B cell (primary cell): Measurements from ENCODE around the gene PDCD4. TPM values are rescaled to one million over a fixed set of nuclear protein-coding genes. Genes with fewer than 3 reads are reported as not detected.

Experiments used
- ATAC-seq: fragments of 200-7000 bp; cut with Tn5 transposase; one replicate; pipeline ENCODE4 v1.10.0; 2021; ENCODE audit warnings: low read depth, mild to moderate bottlenecking, moderate number of reproducible peaks, moderate library complexity
- CTCF ChIA-PET: fragments of 350-600 bp; sonication (Branson Sonifier 250); formaldehyde crosslinking; loops from one replicate; lab custom pipeline; 2021; ENCODE audit warnings: antibody characterized with exemption, inconsistent platforms; lab: Charles Lee
- POLR2A ChIA-PET: fragments of 350-600 bp; sonication (Branson Sonifier 250); formaldehyde crosslinking; loops from one replicate; lab custom pipeline; 2021; ENCODE audit warnings: antibody characterized with exemption; lab: Charles Lee
- DNase-seq: peaks from one replicate; pipeline ENCODE4 v3.0.0; 2013
- H2AFZ ChIP-seq: 2 replicates; pipeline ENCODE4 v1.6.1; 2012; ENCODE audit warnings: mild to moderate bottlenecking, low read depth, low read length; ENCODE audit not compliant: insufficient read depth, poor library complexity, severe bottlenecking
- H3K27ac ChIP-seq, 2 donors: 1 replicate in 1 of 2; 2 replicates in 1 of 2; pipeline ENCODE4 v1.5.1; 2012 to 2013; ENCODE audit warnings: low read length in 2 of 2, mild to moderate bottlenecking in 2 of 2, moderate library complexity in 1 of 2
- H3K27me3 ChIP-seq, 4 experiments: fragments of 200-600 bp in 1 of 4; sonication (generic) in 1 of 4; replicated peaks in 1 of 4; 1 replicate in 2 of 4; 2 replicates in 2 of 4; pipeline versions ENCODE4 v1.6.1 to v1.7.0; 2013 to 2016; ENCODE audit warnings: low read length in 3 of 4, mild to moderate bottlenecking in 2 of 4, mixed read lengths in 1 of 4, moderate library complexity in 1 of 4; ENCODE audit not compliant: insufficient read depth in 4 of 4, control insufficient read depth in 3 of 4; ENCODE audit errors: control extremely low read depth in 1 of 4
- H3K36me3 ChIP-seq, 2 experiments: replicated peaks in 1 of 2; 1 replicate in 1 of 2; 2 replicates in 1 of 2; pipeline versions ENCODE4 v1.6.1 to v1.7.1; 2013; ENCODE audit warnings: low read length in 1 of 2; ENCODE audit not compliant: insufficient read depth in 2 of 2, control insufficient read depth in 1 of 2; ENCODE audit errors: control extremely low read depth in 1 of 2, extremely low read depth in 1 of 2
- H3K4me1 ChIP-seq, 2 donors: fragments of 200-600 bp in 1 of 2; sonication (generic) in 1 of 2; 1 replicate in 1 of 2; 2 replicates in 1 of 2; pipeline versions ENCODE4 v1.5.1 to v1.6.1; 2013 to 2017; ENCODE audit warnings: low read length in 2 of 2; ENCODE audit not compliant: control insufficient read depth in 2 of 2, insufficient read depth in 2 of 2
- H3K4me2 ChIP-seq: replicated peaks from 2 replicates; pipeline ENCODE3; 2012; ENCODE audit warnings: mild to moderate bottlenecking, low read depth, low read length; ENCODE audit not compliant: poor library complexity, severe bottlenecking
- H3K4me3 ChIP-seq, 5 experiments: fragments of 200-600 bp in 1 of 5; sonication (generic) in 1 of 5; 1 replicate in 3 of 5; 2 replicates in 2 of 5; pipeline versions ENCODE4 v1.5.1 to v1.7.0; 2011 to 2016; ENCODE audit warnings: low read length in 4 of 5, mild to moderate bottlenecking in 4 of 5, low read depth in 2 of 5, control low read depth in 1 of 5, moderate library complexity in 1 of 5; ENCODE audit not compliant: insufficient read depth in 1 of 5; ENCODE audit errors: control extremely low read depth in 1 of 5, extremely low read depth in 1 of 5
- H3K79me2 ChIP-seq: fragments of 200-600 bp; sonication (generic); one replicate; pipeline ENCODE4 v1.6.0; 2016; ENCODE audit warnings: low read length; ENCODE audit not compliant: control insufficient read depth, insufficient read depth
- H3K9ac ChIP-seq: fragments of 200-600 bp; sonication (generic); 2 replicates; pipeline ENCODE4 v1.6.1; 2017; ENCODE audit warnings: mild to moderate bottlenecking, low read length, moderate library complexity
- H3K9me3 ChIP-seq, 3 donors: one replicate each; pipeline versions ENCODE4 v1.6.1 to v1.7.1; 2013; ENCODE audit warnings: low read length in 2 of 3; ENCODE audit not compliant: control insufficient read depth in 2 of 3, insufficient read depth in 1 of 3; ENCODE audit errors: control extremely low read depth in 1 of 3
- H4K20me1 ChIP-seq: 2 replicates; pipeline ENCODE4 v1.6.0; 2012; ENCODE audit warnings: mild to moderate bottlenecking, low read length; ENCODE audit not compliant: insufficient read depth, control insufficient read depth, poor library complexity, severe bottlenecking
- H3K27ac Mint-ChIP-seq: one replicate; pipeline ENCODE4 v1.8.0; 2021; ENCODE audit warnings: mixed read lengths
- H3K27me3 Mint-ChIP-seq: one replicate; pipeline ENCODE4 v1.8.0; 2021; ENCODE audit warnings: mixed read lengths
- H3K4me1 Mint-ChIP-seq: one replicate; pipeline ENCODE4 v1.8.0; 2021; ENCODE audit warnings: mixed read lengths
- H3K4me3 Mint-ChIP-seq: one replicate; pipeline ENCODE4 v1.8.0; 2021; ENCODE audit warnings: mixed read lengths
- H3K9me3 Mint-ChIP-seq: one replicate; pipeline ENCODE4 v1.8.0; 2022; ENCODE audit warnings: mixed read lengths; ENCODE audit not compliant: insufficient read depth
- EZH2 ChIP-seq: IDR thresholded peaks from 2 replicates; pipeline ENCODE4 v1.6.1; 2012; ENCODE audit warnings: borderline replicate concordance, low read depth, mild to moderate bottlenecking, moderate library complexity, low read length; ENCODE audit not compliant: insufficient read depth, poor library complexity, severe bottlenecking
- whole genome bisulfite sequencing: methylation state at CpG from one replicate; pipeline ENCODE4 v1.1.5; 2013; ENCODE audit warnings: missing lambda C conversion rate; ENCODE audit not compliant: insufficient coverage; 5-methylcytosine and 5-hydroxymethylcytosine counted together
- intact Hi-C: fragments of 100-400 bp; cut with micrococcal nuclease; formaldehyde crosslinking; loops from one replicate; pipeline ENCODE4 v1.10.0; 2022
- polyA plus RNA-seq: library from polyadenylated mRNA; depleted of rRNA; stranded (reverse); fragments of >200 nt; gene quantifications from 2 replicates; pipeline ENCODE4 v1.2.3, GENCODE V29; 2012
- total RNA-seq, 2 donors: library from RNA; stranded (reverse); fragments of 120-200 nt in 1 of 2; gene quantifications; 1 replicate in 1 of 2; 2 replicates in 1 of 2; pipeline versions ENCODE4 v1.2.3 to v1.2.4, GENCODE V29; 2013 to 2022
- TF ChIP-seq, protein P1 (sequence below): fragments of 200-600 bp; IDR thresholded peaks from one replicate; pipeline ENCODE4 v1.8.0; 2022; ENCODE audit warnings: antibody characterized with exemption, mild to moderate bottlenecking

The PDCD4 gene
- total and polyA plus RNA-seq, 2 donors (not counting 1 experiment from before 2014, with no cell fraction given): 33.9 to 169 TPM

DNA sequence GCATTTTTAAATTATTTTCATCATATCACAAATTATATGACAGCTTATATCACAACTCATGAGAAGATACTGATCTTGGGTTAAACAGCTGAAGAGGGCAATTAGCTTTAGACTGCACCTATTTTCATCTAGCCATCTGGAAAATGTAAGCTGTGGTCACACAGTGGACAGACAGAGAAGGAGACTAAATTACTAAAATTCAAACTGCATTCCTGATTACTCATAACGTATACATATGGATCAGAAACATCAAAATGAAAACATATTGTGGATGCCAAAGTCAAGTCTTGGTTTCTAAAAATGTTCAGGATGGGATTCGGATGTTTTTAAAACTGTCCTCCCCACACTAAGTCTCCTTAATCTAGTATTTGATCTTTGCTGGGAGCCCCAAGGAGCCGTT is 40.6 kb downstream of the PDCD4 start:
- Histone ChIP-seq H3K27ac (no peak overlapping the region), H3K36me3 (peaks cover 4 to 13% of the 10 kb centered on the region in 2 experiments), H3K79me2 (peaks cover 13% of the 10 kb centered on the region), H2AFZ (no peak overlapping the region), H3K4me1 (peaks cover 0 to 10% of the 10 kb centered on the region in 2 donors), H3K9ac (no peak overlapping the region), H3K4me3 (no peak overlapping the region), H3K9me3 (no peaks in the 10 kb centered on the region), H3K4me2 (no peak overlapping the region), H4K20me1 (no peaks in the 10 kb centered on the region), H3K27me3 (no peaks in the 10 kb centered on the region)
- no peak overlapping the region for H3K27ac Mint-ChIP-seq
- ATAC-seq: no peak
- WGBS: 100% methylated on average over 1 of the region's 3 CpGs
- TF ChIP-seq EZH2: no peak
- TF ChIP-seq, protein P1, sequence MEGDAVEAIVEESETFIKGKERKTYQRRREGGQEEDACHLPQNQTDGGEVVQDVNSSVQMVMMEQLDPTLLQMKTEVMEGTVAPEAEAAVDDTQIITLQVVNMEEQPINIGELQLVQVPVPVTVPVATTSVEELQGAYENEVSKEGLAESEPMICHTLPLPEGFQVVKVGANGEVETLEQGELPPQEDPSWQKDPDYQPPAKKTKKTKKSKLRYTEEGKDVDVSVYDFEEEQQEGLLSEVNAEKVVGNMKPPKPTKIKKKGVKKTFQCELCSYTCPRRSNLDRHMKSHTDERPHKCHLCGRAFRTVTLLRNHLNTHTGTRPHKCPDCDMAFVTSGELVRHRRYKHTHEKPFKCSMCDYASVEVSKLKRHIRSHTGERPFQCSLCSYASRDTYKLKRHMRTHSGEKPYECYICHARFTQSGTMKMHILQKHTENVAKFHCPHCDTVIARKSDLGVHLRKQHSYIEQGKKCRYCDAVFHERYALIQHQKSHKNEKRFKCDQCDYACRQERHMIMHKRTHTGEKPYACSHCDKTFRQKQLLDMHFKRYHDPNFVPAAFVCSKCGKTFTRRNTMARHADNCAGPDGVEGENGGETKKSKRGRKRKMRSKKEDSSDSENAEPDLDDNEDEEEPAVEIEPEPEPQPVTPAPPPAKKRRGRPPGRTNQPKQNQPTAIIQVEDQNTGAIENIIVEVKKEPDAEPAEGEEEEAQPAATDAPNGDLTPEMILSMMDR: no peak
- ChIA-PET CTCF (interaction anchor here (0.8 to 2.7 kb wide), 4 partner anchors 16 to 109 kb away, joined by 3 to 15 read pairs (median 8); no protein-coding TSS in a partner anchor), POLR2A (interaction anchor here (0.7 kb wide), 1 partner anchor 69 kb away, joined by 9 read pairs; no protein-coding TSS in a partner anchor)
- H3K4me3 Mint-ChIP-seq: no peak overlapping the region
- no peaks in the 10 kb centered on the region for H3K9me3 Mint-ChIP-seq
- peaks cover 15% of the 10 kb centered on the region for H3K4me1 Mint-ChIP-seq
- H3K27me3 Mint-ChIP-seq: no peaks in the 10 kb centered on the region
- intact Hi-C loops: no loop called here
- DNase-seq: no peak

DNA sequence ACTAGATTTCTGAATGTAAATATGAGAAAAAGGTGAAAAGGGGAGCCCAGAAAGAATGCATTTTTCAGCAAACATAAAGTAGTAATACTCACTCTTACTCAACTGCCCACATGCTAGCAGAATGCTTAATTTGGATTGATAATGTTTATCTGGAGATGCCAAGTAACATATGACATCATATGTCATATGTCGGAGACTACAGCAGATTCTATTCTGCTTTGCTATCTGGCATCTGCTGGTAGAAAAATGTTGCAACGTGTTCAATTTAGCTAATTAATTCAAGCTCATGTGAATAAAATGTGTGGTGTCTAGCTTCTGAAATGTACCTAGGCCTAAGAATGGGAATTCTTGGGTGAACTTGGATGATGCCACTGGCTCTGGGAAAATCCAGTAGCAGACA is 42.7 kb downstream of the PDCD4 start:
- Histone ChIP-seq H3K4me2 (no peak overlapping the region), H4K20me1 (no peaks in the 10 kb centered on the region), H3K27ac (no peak overlapping the region), H2AFZ (no peak overlapping the region), H3K9ac (no peak overlapping the region), H3K79me2 (peaks cover 13% of the 10 kb centered on the region), H3K4me1 (peaks cover 7 to 16% of the 10 kb centered on the region in 2 donors), H3K27me3 (no peaks in the 10 kb centered on the region), H3K4me3 (no peak overlapping the region), H3K9me3 (no peaks in the 10 kb centered on the region), H3K36me3 (peaks cover 4 to 11% of the 10 kb centered on the region in 2 experiments)
- H3K9me3 Mint-ChIP-seq: no peaks in the 10 kb centered on the region
- H3K27ac Mint-ChIP-seq: no peak overlapping the region
- peaks cover 24% of the 10 kb centered on the region for H3K4me1 Mint-ChIP-seq
- ChIA-PET CTCF (no interaction called here), POLR2A (no interaction called here)
- intact Hi-C loops: no loop called here
- ATAC-seq: no peak
- no peak for DNase-seq
- H3K4me3 Mint-ChIP-seq: no peak overlapping the region
- no peaks in the 10 kb centered on the region for H3K27me3 Mint-ChIP-seq
- 100% methylated on average over 1 of the region's 2 CpGs for whole genome bisulfite sequencing
- no peak for TF ChIP-seq EZH2
